ENCODE results near the gene SMCHD1. TPM values are rescaled to one million over a fixed set of nuclear protein-coding genes. Genes with fewer than 3 reads are reported as not detected.

The SMCHD1 gene
- total and polyA plus RNA-seq, 10 of the 15 experiments (the other 5 are each of a cell fraction or from before 2014, with no cell fraction given), result 6.0 to 110 (median 48.0) TPM

- SMC1A ChIA-PET (ENCODE audit: uncharacterized antibody, unreplicated experiment), result interaction anchor here (0.6 to 1.2 kb wide), 3 partner anchors 63 to 98 kb away, joined by 3 to 4 read pairs (median 3); no protein-coding TSS in a partner anchor
- Histone ChIP-seq H3K9me3 (replicated peaks; ENCODE audit: control insufficient read depth, insufficient read depth, low read length) (no peaks in the 10 kb centered on the region), H3K27ac (ENCODE audit: control insufficient read depth, insufficient read depth) (no peak overlapping the region), H2AFZ (ENCODE audit: control insufficient read depth, low read depth, low read length) (no peak overlapping the region), H3K4me3 (no peak overlapping the region), H3K27me3 (replicated peaks in 1 of 2; ENCODE audit: control insufficient read depth in 2 of 2, insufficient read depth in 2 of 2, low read length in 1 of 2) (no peaks in the 10 kb centered on the region), H4K20me1 (ENCODE audit: control insufficient read depth, insufficient read depth) (no peaks in the 10 kb centered on the region), H3K79me2 (ENCODE audit: control insufficient read depth, insufficient read depth, low read length) (no peaks in the 10 kb centered on the region), H3K36me3 (ENCODE audit: control insufficient read depth in 2 of 2, insufficient read depth in 2 of 2, low read length in 1 of 2) (peaks cover 2 to 28% of the 10 kb centered on the region in 2 experiments; a peak in 3 of 4 replicates), H3K4me2 (ENCODE audit: control insufficient read depth, insufficient read depth) (no peak overlapping the region), H3K4me1 (ENCODE audit: control insufficient read depth, insufficient read depth, low read length) (no peaks in the 10 kb centered on the region), H3K9ac (ENCODE audit: control insufficient read depth, insufficient read depth, low read length) (no peak overlapping the region)
- RAD21 ChIA-PET (ENCODE audit: unreplicated experiment), result no interaction called here
- ATAC-seq (no peak), FAIRE-seq (no peak), DNase-seq (ENCODE audit: low read depth, low spot score) (no peak)
- POLR2A ChIA-PET, result no interaction called here
- BruUV-seq (replicated peaks), result no TSS peak
- TF ChIP-seq CHD2 (IDR thresholded peaks at IDR 0.05; ENCODE audit: borderline replicate concordance, low read depth, low read length) (no peak), RELA (IDR thresholded peaks at IDR 0.05; ENCODE audit: borderline replicate concordance, partially characterized antibody) (no peak), YBX1 (IDR thresholded peaks at IDR 0.05) (no peak), HSF1 (IDR thresholded peaks at IDR 0.05; ENCODE audit: low read depth, low read length) (no peak), CEBPB (IDR thresholded peaks at IDR 0.05; ENCODE audit: borderline replicate concordance in 1 of 2, low read depth in 2 of 2, low read length in 2 of 2) (no peak), IRF5 (IDR thresholded peaks at IDR 0.05; ENCODE audit: borderline replicate concordance) (no peak)
- intact Hi-C loops (cut with micrococcal nuclease; ENCODE audit: unreplicated experiment) (no loop called here), in situ Hi-C loops (cut with MboI) (no loop called here)
- CTCF ChIA-PET, result interaction anchor here (1.4 to 1.6 kb wide), 2 partner anchors 10 to 11 kb away, joined by 4 to 5 read pairs; no protein-coding TSS in a partner anchor
- WGBS (ENCODE audit: insufficient coverage, insufficient replicate concordance, low lambda C conversion rate, missing lambda C conversion rate), result 92% methylated on average over 3 of the region's 3 CpGs
Observed at GRCh38 chr18:2780750-2781149, 125.2 kb downstream of the SMCHD1 start.
